Measurements from ENCODE around the gene CDK4.
"Not testable (repeated sequence)": the region's sequence is repeated elsewhere in the genome, so short reads cannot be mapped to it uniquely, and the experiment has no call there.

CDK4 gene

GRCh38 chr12:57724936-57725740 is 27.0 kb downstream of the CDK4 start:
- no peak for DNase-seq (ENCODE audit: low read depth)

DNA sequence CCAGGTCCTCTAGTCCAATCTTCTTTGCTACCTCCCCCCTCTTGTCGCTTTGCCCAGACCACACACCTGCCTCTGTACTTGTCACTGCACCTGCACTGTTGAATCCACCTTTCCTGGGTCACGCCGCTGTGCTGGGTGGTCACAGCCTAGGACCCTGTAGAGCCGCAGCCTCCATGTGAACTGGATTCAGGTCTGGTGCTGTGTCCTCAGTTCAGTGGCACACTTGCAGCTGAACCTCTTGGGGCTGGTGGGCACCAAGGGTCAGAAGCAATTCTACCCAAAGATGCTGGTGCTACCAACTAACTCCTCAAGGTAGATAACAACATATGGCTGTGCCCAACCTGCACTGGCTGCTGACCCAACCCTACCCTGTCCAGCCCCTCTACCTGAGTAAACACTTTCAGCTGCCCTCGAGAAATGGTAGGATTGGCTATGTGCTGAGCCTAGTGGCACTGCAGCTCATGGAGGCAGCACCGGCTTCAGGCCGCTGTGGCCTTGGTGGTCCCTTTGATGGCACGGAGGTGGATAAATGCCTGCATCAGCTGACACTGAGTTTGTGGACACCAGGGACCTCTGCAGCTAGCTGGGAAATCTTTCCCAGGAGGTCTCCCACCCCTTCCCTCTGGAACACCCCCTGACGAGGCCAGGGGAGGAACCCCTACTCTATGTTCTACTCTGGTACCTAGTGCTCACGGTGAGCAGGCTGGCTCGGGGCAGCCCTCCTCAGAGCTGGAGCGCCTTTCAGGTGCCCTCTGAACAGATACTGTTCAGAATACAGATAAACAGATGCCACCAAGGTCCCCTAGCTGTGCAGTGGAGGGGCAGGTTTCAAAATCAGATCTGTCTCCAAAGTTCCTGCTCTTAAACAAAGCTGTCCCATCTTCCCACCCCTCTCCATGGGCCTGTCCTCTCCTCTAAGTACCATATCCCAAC is 27.8 kb downstream of the CDK4 start:
- no peak for DNase-seq (ENCODE audit: low read depth)

GRCh38 chr12:57723630-57723962 is 28.5 kb downstream of the CDK4 start:
- DNase-seq (ENCODE audit: low read depth), result no peak

GRCh38 chr12:57722716-57723629 is 29.1 kb downstream of the CDK4 start:
- no peak for DNase-seq (ENCODE audit: low read depth)

GRCh38 chr12:57721846-57722608 is 30.1 kb downstream of the CDK4 start:
- DNase-seq (ENCODE audit: low read depth), result not testable (repeated sequence)

- no peak for DNase-seq (ENCODE audit: low read depth)
Observed at GRCh38 chr12:57720606-57721595, 31.2 kb downstream of the CDK4 start.

GRCh38 chr12:57719777-57720605 is 32.1 kb downstream of the CDK4 start:
- DNase-seq (ENCODE audit: low read depth), result no peak

DNA sequence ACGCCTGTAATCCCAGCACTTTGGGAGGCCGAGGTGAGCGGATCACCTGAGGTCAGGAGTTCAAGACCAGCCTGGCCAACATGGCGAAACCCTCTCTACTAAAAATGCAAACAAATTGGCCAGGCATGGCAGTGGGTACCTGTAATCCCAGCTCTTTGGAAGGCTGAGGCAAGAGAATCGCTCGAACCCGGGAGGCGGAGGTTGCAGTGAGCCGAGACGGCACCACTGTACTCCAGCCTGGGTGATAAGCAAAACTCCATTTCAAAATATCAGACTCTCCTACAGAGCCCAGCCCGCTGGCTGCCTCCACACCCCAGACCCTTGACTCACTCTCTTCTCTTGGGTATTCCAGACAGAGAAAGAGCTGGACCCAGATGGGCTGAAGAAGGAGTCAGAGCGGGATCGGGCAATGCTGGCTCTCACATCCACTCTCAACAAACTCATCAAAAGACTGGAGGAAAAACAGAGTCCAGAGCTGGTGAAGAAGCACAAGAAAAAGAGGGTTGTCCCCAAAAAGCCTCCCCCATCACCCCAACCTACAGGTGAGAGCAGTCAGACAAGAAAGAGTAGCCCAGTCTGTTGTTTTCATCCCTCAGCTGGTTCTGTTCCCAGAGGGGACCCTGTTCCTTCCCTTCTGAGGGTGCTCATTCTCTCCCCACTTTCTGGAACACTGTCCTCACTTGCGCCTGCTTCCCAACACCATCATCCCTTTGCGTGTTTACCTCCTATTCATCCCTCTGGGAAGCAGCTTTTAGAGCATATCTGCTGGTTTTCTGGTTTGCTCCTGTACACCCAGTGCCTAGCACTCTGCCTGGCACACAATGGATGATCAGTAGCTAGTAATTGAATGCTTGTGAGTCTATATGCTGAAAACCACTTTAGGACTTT is 33.2 kb downstream of the CDK4 start:
- DNase-seq (ENCODE audit: low read depth), result no peak

GRCh38 chr12:57717846-57718640 is 34.1 kb downstream of the CDK4 start:
- DNase-seq (ENCODE audit: low read depth), result no peak

- DNase-seq (ENCODE audit: low read depth), result no peak
Observed at GRCh38 chr12:57717131-57717530, 35.0 kb downstream of the CDK4 start.

DNA sequence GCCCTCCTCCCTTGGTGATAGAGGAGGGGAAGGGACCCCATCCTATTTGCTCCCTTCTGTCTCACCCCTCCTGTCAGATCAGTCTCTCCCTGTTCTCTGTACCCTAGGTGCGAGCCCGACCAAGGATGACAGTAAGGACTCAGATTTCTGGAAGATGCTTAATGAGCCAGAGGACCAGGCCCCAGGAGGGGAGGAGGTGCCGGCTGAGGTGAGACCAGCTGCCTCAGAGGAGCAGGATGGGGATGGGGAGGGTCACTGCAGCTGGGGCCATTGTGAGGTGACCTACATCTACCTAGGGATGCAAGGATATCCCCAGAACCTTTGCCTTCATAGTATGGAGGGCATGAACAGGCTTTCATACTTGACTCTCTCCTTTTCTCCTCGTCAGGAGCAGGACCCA is 35.8 kb downstream of the CDK4 start:
- no peak for DNase-seq (ENCODE audit: low read depth)

DNA sequence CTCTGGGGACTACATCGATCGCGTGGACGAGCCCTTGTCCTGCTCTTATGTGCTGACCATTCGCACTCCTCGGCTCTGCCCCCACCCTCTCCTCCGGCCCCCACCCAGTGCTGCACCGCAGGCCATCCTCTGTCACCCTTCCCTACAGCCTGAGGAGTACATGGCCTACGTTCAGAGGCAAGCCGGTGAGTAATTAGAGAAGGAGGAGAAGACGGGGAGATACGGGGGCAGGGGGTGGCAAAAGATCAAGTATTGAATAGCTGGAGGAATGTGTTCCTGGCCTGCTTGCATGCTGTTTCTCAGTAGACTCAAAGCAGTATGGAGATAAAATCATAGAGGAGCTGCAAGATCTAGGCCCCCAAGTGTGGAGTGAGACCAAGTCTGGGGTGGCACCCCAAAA is 36.3 kb downstream of the CDK4 start:
- DNase-seq (ENCODE audit: low read depth), result no peak

GRCh38 chr12:57715036-57715748 is 36.9 kb downstream of the CDK4 start:
- not testable (repeated sequence) for DNase-seq (ENCODE audit: low read depth)

DNA sequence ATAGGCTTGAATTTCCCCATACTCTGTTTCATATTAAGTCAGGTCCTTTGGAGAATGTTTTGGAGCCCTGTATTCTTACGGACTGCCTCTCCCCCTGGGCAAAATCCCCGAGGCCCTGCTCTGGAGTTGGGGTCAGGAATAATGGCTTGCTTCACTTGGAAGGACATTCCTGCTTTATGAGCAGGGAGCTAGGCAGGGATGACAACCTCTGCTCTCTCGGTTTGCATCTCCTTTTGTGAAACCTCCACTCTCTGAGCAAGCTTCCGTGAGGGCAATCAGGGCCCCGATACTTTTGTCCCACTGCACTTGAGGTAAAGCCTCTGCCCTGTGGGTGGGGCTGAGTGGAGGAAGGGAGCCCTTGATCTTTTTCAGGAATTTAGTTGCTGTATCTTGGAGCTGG is 38.9 kb downstream of the CDK4 start:
- DNase-seq (ENCODE audit: low read depth), result no peak

GRCh38 chr12:57712701-57713100 is 39.4 kb downstream of the CDK4 start:
- no peak for DNase-seq (ENCODE audit: low read depth)

DNA sequence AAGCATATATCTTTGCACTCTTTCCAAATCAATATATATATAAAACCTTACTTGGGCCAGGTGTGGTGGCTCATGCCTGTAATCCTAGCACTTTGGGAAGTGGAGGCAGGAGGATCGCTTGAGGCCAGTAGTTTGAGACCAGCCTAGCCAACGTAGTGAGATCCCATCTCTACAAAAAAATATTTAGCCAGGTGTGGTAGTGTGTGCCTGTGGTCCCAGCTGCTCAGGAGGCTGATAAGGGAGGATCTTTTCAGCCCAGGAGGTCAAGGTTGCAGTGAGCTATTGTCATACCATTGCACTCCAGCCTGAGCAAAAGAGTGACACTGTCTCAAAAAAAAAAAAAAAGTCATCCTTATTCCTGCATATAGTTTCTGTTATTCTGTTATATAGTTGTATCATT is 43.8 kb downstream of the CDK4 start:
- DNase-seq (ENCODE audit: low read depth), result no peak

DNA sequence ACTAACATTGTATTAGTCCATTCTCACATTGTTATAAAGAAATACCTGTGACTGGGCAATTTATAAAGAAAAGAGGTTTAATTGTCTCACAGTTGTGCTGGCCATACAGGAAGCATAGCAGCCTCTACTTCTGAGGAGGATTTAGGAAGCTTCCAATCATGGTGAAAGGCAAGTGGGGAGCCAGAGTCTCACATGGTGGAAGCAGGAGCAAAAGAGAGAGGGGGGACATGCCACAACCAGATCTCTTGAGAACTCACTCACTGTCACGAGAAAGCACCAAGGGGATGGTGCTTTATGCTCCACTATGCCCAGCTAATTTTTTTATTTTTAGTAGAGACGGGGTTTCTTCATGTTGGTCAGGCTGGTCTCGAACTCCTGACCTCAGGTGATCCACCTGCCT is 44.9 kb downstream of the CDK4 start:
- DNase-seq (ENCODE audit: low read depth), result no peak

Measured in stimulated activated CD8-positive, alpha-beta memory T cell treated with anti-CD3 and anti-CD28 coated beads, Interleukin-12 subunit alpha, Interleukin-12 subunit beta, amount 100 ng/mL, for 4 hours (primary cell).